OCI-LY3 (cell line): ENCODE results near the gene DEDD2.

ENCODE experiments used
- CTCF ChIP-seq: fragments of 200-600, 300-600 bp; sonication (generic); IDR thresholded peaks from 2 replicates; pipeline ENCODE4 v1.5.1; 2014; ENCODE audit warnings: antibody characterized with exemption, low read length, low read depth
- EZH2phosphoT487 ChIP-seq: fragments of 200-600 bp; shearing (Covaris generic); IDR thresholded peaks from 2 replicates; pipeline ENCODE4 v1.6.1; 2018; ENCODE audit warnings: antibody characterized with exemption, mixed run types, low read depth

GRCh38 chr19:42156571-42156970 lies 60.9 kb downstream of the DEDD2 start:
- TF ChIP-seq CTCF (no peak), EZH2phosphoT487 (no peak)
